GM18526 (cell line): Measurements from ENCODE around the gene TTC33.

ENCODE experiments used
- POLR2A ChIP-seq: IDR thresholded peaks from 3 replicates; pipeline ENCODE4 v1.6.1; 2011; ENCODE audit not compliant: insufficient read length; ENCODE audit errors: extremely low read depth

The TTC33 gene

GRCh38 chr5:40507095-40507494, 248.7 kb downstream of the TTC33 start:
- TF ChIP-seq POLR2A, result no peak

- TF ChIP-seq POLR2A, result no peak
Observed at GRCh38 chr5:40505031-40505430, 250.7 kb downstream of the TTC33 start.

- TF ChIP-seq POLR2A, result no peak
Observed at GRCh38 chr5:40503439-40503838, 252.3 kb downstream of the TTC33 start.

- TF ChIP-seq POLR2A, result no peak
Observed at GRCh38 chr5:40502736-40503135, 253.0 kb downstream of the TTC33 start.

- TF ChIP-seq POLR2A, result no peak
Observed at GRCh38 chr5:40501711-40502444, 253.9 kb downstream of the TTC33 start.

GRCh38 chr5:40499518-40500273, 256.1 kb downstream of the TTC33 start:
- no peak for TF ChIP-seq POLR2A

GRCh38 chr5:40499007-40499406, 256.8 kb downstream of the TTC33 start:
- TF ChIP-seq POLR2A, result no peak

- no peak for TF ChIP-seq POLR2A
Observed at GRCh38 chr5:40497573-40497972, 258.2 kb downstream of the TTC33 start.

GRCh38 chr5:40495237-40495635, 260.5 kb downstream of the TTC33 start:
- TF ChIP-seq POLR2A, result no peak

- TF ChIP-seq POLR2A, result no peak
Observed at GRCh38 chr5:40494631-40495236, 261.0 kb downstream of the TTC33 start.

- TF ChIP-seq POLR2A, result no peak
Observed at GRCh38 chr5:40492056-40492455, 263.7 kb downstream of the TTC33 start.

- no peak for TF ChIP-seq POLR2A
Observed at GRCh38 chr5:40491644-40492043, 264.1 kb downstream of the TTC33 start.

- TF ChIP-seq POLR2A, result no peak
Observed at GRCh38 chr5:40490464-40491111, 265.2 kb downstream of the TTC33 start.

- no peak for TF ChIP-seq POLR2A
Observed at GRCh38 chr5:40489421-40489820, 266.3 kb downstream of the TTC33 start.

- TF ChIP-seq POLR2A, result no peak
Observed at GRCh38 chr5:40486437-40487275, 269.1 kb downstream of the TTC33 start.
